ENCODE results near the gene MED22.
"Not testable (repeated sequence)": the region's sequence is repeated elsewhere in the genome, so short reads cannot be mapped to it uniquely, and the experiment has no call there.

The MED22 gene

DNA sequence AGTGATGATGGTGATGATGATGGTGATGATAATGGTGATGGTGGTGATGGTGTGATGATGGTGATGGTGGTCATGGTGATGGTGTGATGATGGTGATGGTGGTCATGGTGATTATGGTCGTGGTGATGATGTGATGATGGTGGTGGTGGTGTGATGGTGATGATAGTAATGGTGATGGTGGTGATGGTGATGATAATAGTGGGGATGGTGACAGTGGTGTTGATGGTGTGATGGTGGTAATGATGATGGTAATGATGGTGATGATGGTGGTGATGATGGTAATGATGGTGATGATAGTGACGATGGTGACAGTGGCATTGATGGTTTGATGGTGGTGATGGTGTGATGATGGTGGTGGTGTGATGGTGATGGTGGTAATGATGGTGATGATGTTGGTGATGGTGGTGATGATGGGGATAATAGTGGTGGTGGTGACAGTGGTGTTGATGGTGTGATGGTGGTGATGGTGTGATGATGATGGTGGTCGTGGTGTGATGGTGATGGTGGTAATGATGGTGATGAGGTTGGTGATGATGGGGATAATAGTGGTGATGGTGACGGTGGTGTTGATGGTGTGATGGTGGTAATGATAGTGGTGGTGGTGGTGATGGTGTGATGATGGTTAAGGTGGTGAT lies 34.7 kb upstream of the MED22 start:
- no peak overlapping the region for H3K4me3 ChIP-seq (ENCODE audit: low read length)
- TF ChIP-seq, protein P1, sequence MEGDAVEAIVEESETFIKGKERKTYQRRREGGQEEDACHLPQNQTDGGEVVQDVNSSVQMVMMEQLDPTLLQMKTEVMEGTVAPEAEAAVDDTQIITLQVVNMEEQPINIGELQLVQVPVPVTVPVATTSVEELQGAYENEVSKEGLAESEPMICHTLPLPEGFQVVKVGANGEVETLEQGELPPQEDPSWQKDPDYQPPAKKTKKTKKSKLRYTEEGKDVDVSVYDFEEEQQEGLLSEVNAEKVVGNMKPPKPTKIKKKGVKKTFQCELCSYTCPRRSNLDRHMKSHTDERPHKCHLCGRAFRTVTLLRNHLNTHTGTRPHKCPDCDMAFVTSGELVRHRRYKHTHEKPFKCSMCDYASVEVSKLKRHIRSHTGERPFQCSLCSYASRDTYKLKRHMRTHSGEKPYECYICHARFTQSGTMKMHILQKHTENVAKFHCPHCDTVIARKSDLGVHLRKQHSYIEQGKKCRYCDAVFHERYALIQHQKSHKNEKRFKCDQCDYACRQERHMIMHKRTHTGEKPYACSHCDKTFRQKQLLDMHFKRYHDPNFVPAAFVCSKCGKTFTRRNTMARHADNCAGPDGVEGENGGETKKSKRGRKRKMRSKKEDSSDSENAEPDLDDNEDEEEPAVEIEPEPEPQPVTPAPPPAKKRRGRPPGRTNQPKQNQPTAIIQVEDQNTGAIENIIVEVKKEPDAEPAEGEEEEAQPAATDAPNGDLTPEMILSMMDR (conservative IDR thresholded peaks at IDR 0.05; ENCODE audit: low read length), result no peak
- DNase-seq (ENCODE audit: low read depth), result no peak

DNA sequence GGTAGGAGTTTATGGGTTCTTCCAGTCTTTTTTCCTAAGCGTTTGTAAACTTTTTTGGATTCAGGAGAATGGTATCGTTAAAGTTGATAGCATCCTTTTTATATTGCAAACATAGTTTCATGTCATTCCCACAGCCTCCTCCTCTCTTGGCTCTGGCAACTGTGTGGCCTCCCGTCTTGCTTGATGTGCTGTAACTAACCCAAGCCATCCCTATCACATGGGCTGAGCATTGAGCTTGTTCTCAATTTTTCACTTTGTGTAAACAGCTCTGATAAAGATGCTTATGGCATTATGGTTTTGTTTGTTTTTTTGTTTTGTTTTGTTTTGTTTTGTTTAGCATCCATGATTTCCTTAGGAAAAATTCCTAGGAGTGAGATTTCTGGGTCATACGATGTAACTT lies 32.8 kb upstream of the MED22 start:
- no peak overlapping the region for H3K4me3 ChIP-seq (ENCODE audit: low read length)
- TF ChIP-seq, protein P1 (conservative IDR thresholded peaks at IDR 0.05; ENCODE audit: low read length), result no peak
- DNase-seq (ENCODE audit: low read depth), result no peak

DNA sequence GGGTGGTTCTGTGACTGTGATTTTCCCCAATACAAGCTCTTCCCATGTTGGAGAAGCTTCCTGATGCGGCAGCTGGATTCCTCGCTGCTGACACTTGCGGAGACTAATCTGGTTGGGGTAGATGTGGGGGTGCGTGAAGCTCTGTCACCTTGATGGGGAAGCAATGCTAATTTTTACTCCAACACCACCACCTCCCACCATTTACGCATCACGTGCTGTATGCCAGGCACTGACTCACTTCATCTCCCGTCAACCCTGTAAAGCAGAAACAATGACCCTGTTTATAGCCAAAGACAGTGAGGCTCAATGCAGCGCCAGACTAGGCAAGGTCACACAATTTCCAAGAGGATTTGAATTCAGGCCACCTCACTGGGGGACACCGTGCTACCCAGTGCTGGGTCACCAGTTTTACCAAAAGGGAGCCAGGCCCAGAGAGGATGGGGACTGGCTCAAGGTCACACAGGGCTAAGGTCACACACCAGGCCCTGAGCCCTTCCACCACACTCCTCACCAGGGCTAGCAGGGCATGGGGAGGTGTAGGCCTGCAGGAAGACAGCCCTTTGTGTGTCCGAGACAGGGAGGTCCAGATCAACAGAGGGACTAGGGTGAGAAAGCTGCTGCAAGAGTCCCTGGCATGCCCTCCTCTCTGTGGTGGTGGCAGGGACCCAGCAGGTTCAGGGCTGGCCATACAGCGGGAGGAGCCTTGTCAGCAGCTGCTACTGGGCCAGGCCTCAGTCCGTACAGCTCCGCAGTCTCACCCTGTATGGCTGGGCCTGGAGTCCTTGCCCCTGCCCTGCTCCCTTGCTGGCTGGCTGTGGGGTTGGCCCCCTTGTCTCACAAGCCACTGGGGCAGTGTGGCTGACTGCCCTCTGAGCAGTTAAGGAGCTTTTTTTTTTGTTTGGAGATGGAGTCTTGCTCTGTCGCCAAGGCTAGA lies 31.5 kb upstream of the MED22 start:
- DNase-seq (ENCODE audit: low read depth), result no peak
- TF ChIP-seq, protein P1 (conservative IDR thresholded peaks at IDR 0.05; ENCODE audit: low read length), result no peak
- H3K4me3 ChIP-seq (ENCODE audit: low read length), result no peak overlapping the region

DNA sequence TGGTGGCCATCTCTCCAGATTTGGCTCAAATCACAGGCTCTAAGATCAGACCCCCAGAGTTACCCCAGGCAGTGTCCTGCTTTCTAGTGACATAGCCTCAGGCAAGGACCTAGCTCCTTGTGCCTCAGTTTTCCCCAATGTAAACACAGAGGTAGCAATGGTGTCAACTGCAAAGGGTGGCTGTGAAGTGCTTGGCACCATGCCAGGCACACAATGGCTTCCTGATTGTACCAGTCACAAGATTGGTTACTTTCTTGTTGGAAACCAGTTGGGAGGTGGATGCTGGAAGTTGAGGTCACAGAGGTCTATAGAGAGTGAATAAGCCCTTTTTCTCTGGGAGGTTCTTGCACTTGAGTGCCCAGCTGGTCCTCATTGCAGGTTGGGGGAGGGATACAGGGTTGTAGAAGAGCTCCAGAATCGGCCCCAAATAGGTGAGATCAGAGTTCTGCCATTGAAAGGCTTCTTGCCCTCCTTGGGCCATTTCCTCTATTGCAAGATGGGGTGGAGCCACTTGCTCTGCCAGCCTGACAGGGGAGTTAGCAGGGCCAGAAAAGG lies 30.6 kb upstream of the MED22 start:
- DNase-seq (ENCODE audit: low read depth), result no peak
- TF ChIP-seq, protein P1 (conservative IDR thresholded peaks at IDR 0.05; ENCODE audit: low read length), result no peak
- H3K4me3 ChIP-seq (ENCODE audit: low read length), result no peak overlapping the region

DNA sequence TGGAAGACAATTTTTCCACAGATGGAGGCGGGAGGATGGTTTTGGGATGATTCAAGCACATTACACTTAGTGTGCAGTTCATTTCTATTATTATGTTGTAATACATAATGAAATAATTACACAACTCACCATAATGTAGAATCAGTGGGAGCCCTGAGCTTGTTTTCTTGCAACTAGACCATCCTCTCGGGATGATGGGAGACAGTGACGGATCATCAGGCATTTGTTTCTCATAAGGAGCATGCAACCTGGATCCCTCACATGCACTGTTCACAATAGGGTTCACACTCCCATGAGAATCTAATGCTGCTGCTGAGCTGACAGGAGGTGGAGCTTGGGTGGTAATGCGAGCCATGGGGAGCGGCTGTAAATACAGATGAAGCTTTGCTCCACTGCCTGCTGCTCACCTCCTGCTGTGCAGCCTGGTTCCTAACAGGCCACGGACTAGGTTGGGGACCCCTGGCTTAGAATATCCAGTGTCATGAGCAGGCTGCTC lies 29.8 kb upstream of the MED22 start:
- no peak overlapping the region for H3K4me3 ChIP-seq (ENCODE audit: low read length)
- TF ChIP-seq, protein P1 (conservative IDR thresholded peaks at IDR 0.05; ENCODE audit: low read length), result no peak
- peak; percentile 92 for DNase-seq (ENCODE audit: low read depth)

DNA sequence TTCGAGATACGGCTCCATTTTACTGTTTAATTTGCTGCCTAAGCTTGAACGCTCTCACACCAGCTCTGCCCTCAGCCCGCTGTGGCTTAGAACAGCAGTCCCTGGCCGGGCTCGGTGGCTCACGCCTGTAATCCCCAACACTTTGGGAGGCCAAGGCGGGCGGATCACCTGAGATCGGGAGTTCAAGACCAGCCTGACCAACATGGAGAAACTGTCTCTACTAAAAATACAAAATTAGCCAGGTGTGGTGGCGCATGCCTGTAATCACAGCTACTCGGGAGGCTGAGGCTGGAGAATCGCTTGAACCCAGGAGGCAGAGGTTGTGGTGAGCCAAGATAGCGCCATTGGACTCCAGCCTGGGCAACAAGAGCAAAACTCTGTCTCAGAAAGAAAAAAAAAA lies 29.3 kb upstream of the MED22 start:
- not testable (repeated sequence) for H3K4me3 ChIP-seq (ENCODE audit: low read length)

More for the DNA sequence above, 29.3 kb upstream of the MED22 start:
- not testable (repeated sequence) for DNase-seq (ENCODE audit: low read depth)
